ENCODE results near the gene EEF1AKMT3.

The EEF1AKMT3 gene

GRCh38 chr12:57724003-57724935 is 48.1 kb upstream of the EEF1AKMT3 start:
- no CpG with 5 or more reads among the region's 12 CpGs for WGBS, 2 donors (ENCODE audit: extremely low coverage in 2 of 2, insufficient read length in 2 of 2, insufficient replicate concordance in 1 of 2)
- Histone ChIP-seq H3K27me3 (ENCODE audit: control insufficient read depth in 3 of 3, insufficient read depth in 3 of 3, low read depth in 1 of 3, low read length in 3 of 3) (peaks cover 0 to 49% (median 18%) of the 10 kb centered on the region in 3 experiments), H2BK5ac (ENCODE audit: low read length) (no peak overlapping the region), H3K23ac (ENCODE audit: low read depth, low read length, poor library complexity) (peak overlapping the region; percentile 26), H3K36me3 (replicated peaks in 1 of 2; ENCODE audit: control insufficient read depth in 2 of 2, insufficient read depth in 2 of 2, low read length in 2 of 2) (peaks cover 9 to 51% of the 10 kb centered on the region in 2 donors), H3K4me2 (ENCODE audit: insufficient read depth, low read length, poor library complexity, severe bottlenecking) (no peak overlapping the region), H3K27ac (replicated peaks; ENCODE audit: low read length) (no peak overlapping the region), H2AK5ac (ENCODE audit: low read depth, low read length) (no peak overlapping the region), H3K79me1 (ENCODE audit: low read depth, low read length) (no peaks in the 10 kb centered on the region), H3K4me1 (ENCODE audit: control insufficient read depth in 2 of 2, insufficient read depth in 1 of 2, low read depth in 1 of 2, low read length in 2 of 2) (peaks cover 0 to 7% of the 10 kb centered on the region in 2 donors), H3K9ac (ENCODE audit: low read depth, low read length, poor library complexity) (no peak overlapping the region), H3K4me3 (ENCODE audit: low read length in 2 of 2) (no peak overlapping the region), H4K8ac (ENCODE audit: low read depth, low read length) (no peak overlapping the region), H3K4ac (ENCODE audit: low read length) (no peak overlapping the region), H2BK12ac (ENCODE audit: low read length) (no peak overlapping the region), H2AFZ (ENCODE audit: low read length) (no peak overlapping the region), H3K14ac (ENCODE audit: low read length) (no peak overlapping the region), H3K9me3 (replicated peaks in 1 of 2; ENCODE audit: control insufficient read depth in 2 of 2, insufficient read depth in 1 of 2, low read depth in 1 of 2, low read length in 2 of 2) (peaks cover 0 to 3% of the 10 kb centered on the region in 2 donors), H2BK120ac (ENCODE audit: low read depth, low read length) (no peak overlapping the region), H3K18ac (ENCODE audit: low read length) (no peak overlapping the region), H2BK15ac (ENCODE audit: low read length) (no peak overlapping the region), H4K91ac (ENCODE audit: low read depth, low read length, poor library complexity) (no peak overlapping the region)
- no peak for DNase-seq (ENCODE audit: low spot score)

- no peak overlapping the region for H2BK5ac ChIP-seq (ENCODE audit: low read length)
- no peak overlapping the region for H3K27ac ChIP-seq (replicated peaks; ENCODE audit: low read length)
- peaks cover 5 to 50% of the 10 kb centered on the region in 2 donors for H3K36me3 ChIP-seq (replicated peaks in 1 of 2; ENCODE audit: control insufficient read depth in 2 of 2, insufficient read depth in 2 of 2, low read length in 2 of 2)
- WGBS, 2 donors (ENCODE audit: extremely low coverage in 2 of 2, insufficient read length in 2 of 2, insufficient replicate concordance in 1 of 2) = no CpG with 5 or more reads among the region's 11 CpGs
- peaks cover 0 to 3% of the 10 kb centered on the region in 2 donors for H3K9me3 ChIP-seq (replicated peaks in 1 of 2; ENCODE audit: control insufficient read depth in 2 of 2, insufficient read depth in 1 of 2, low read depth in 1 of 2, low read length in 2 of 2)
- no peak overlapping the region for H2BK120ac ChIP-seq (ENCODE audit: low read depth, low read length)
- no peaks in the 10 kb centered on the region for H3K79me1 ChIP-seq (ENCODE audit: low read depth, low read length)
- H3K4me3 ChIP-seq (ENCODE audit: low read length in 2 of 2) = no peak overlapping the region
- H3K23ac ChIP-seq (ENCODE audit: low read depth, low read length, poor library complexity) = peak overlapping the region; percentile 26
- H3K18ac ChIP-seq (ENCODE audit: low read length) = no peak overlapping the region
- H2AFZ ChIP-seq (ENCODE audit: low read length) = no peak overlapping the region
- H2BK15ac ChIP-seq (ENCODE audit: low read length) = no peak overlapping the region
- no peak overlapping the region for H3K4ac ChIP-seq (ENCODE audit: low read length)
- DNase-seq (ENCODE audit: low spot score) = no peak
- H3K4me1 ChIP-seq (ENCODE audit: control insufficient read depth in 2 of 2, insufficient read depth in 1 of 2, low read depth in 1 of 2, low read length in 2 of 2) = peaks cover 0 to 7% of the 10 kb centered on the region in 2 donors
- no peak overlapping the region for H4K91ac ChIP-seq (ENCODE audit: low read depth, low read length, poor library complexity)
- H3K9ac ChIP-seq (ENCODE audit: low read depth, low read length, poor library complexity) = no peak overlapping the region
- H3K4me2 ChIP-seq (ENCODE audit: insufficient read depth, low read length, poor library complexity, severe bottlenecking) = no peak overlapping the region
- no peak overlapping the region for H4K8ac ChIP-seq (ENCODE audit: low read depth, low read length)
- H2BK12ac ChIP-seq (ENCODE audit: low read length) = no peak overlapping the region
- H3K14ac ChIP-seq (ENCODE audit: low read length) = no peak overlapping the region
- peaks cover 0 to 57% (median 18%) of the 10 kb centered on the region in 3 experiments for H3K27me3 ChIP-seq (ENCODE audit: control insufficient read depth in 3 of 3, insufficient read depth in 3 of 3, low read depth in 1 of 3, low read length in 3 of 3)
- no peak overlapping the region for H2AK5ac ChIP-seq (ENCODE audit: low read depth, low read length)
Measured at GRCh38 chr12:57724936-57725740, 47.3 kb upstream of the EEF1AKMT3 start.

GRCh38 chr12:57725851-57726150 is 46.6 kb upstream of the EEF1AKMT3 start:
- no peak overlapping the region for H4K8ac ChIP-seq (ENCODE audit: low read depth, low read length)
- peaks cover 0 to 7% of the 10 kb centered on the region in 2 donors for H3K4me1 ChIP-seq (ENCODE audit: control insufficient read depth in 2 of 2, insufficient read depth in 1 of 2, low read depth in 1 of 2, low read length in 2 of 2)
- no peak overlapping the region for H2BK12ac ChIP-seq (ENCODE audit: low read length)
- peaks cover 0 to 63% (median 18%) of the 10 kb centered on the region in 3 experiments for H3K27me3 ChIP-seq (ENCODE audit: control insufficient read depth in 3 of 3, insufficient read depth in 3 of 3, low read depth in 1 of 3, low read length in 3 of 3)
- DNase-seq (ENCODE audit: low spot score) = no peak
- H3K18ac ChIP-seq (ENCODE audit: low read length) = peak overlapping the region; percentile 73
- no peak overlapping the region for H2AFZ ChIP-seq (ENCODE audit: low read length)
- H3K4ac ChIP-seq (ENCODE audit: low read length) = no peak overlapping the region
- no peak overlapping the region for H4K91ac ChIP-seq (ENCODE audit: low read depth, low read length, poor library complexity)
- H3K36me3 ChIP-seq (replicated peaks in 1 of 2; ENCODE audit: control insufficient read depth in 2 of 2, insufficient read depth in 2 of 2, low read length in 2 of 2) = peaks cover 0 to 50% of the 10 kb centered on the region in 2 donors
- H2BK5ac ChIP-seq (ENCODE audit: low read length) = no peak overlapping the region
- H3K23ac ChIP-seq (ENCODE audit: low read depth, low read length, poor library complexity) = no peak overlapping the region
- no peak overlapping the region for H3K27ac ChIP-seq (replicated peaks; ENCODE audit: low read length)
- H2BK15ac ChIP-seq (ENCODE audit: low read length) = peak overlapping the region; percentile 84
- peak overlapping the region in 1 of 2 donors; percentile 36 for H3K4me3 ChIP-seq (ENCODE audit: low read length in 2 of 2)
- WGBS, 2 donors (ENCODE audit: extremely low coverage in 2 of 2, insufficient read length in 2 of 2, insufficient replicate concordance in 1 of 2) = no CpG with 5 or more reads among the region's 10 CpGs
- H3K4me2 ChIP-seq (ENCODE audit: insufficient read depth, low read length, poor library complexity, severe bottlenecking) = no peak overlapping the region
- no peak overlapping the region for H3K14ac ChIP-seq (ENCODE audit: low read length)
- H3K79me1 ChIP-seq (ENCODE audit: low read depth, low read length) = no peaks in the 10 kb centered on the region
- H3K9me3 ChIP-seq (replicated peaks in 1 of 2; ENCODE audit: control insufficient read depth in 2 of 2, insufficient read depth in 1 of 2, low read depth in 1 of 2, low read length in 2 of 2) = peaks cover 0 to 3% of the 10 kb centered on the region in 2 donors
- H2BK120ac ChIP-seq (ENCODE audit: low read depth, low read length) = no peak overlapping the region
- H2AK5ac ChIP-seq (ENCODE audit: low read depth, low read length) = peak overlapping the region; percentile 46
- H3K9ac ChIP-seq (ENCODE audit: low read depth, low read length, poor library complexity) = no peak overlapping the region
